Cerebellar cortex (tissue), 1 donor: ENCODE data around the gene WDR7.
"Not testable (repeated sequence)": the region's sequence is repeated elsewhere in the genome, so short reads cannot be mapped to it uniquely, and the experiment has no call there.

Experiments
- DNase-seq: peaks from one replicate; pipeline ENCODE4 v3.0.0-alpha.2; 2015; ENCODE audit warnings: low spot score

Gene WDR7

DNA sequence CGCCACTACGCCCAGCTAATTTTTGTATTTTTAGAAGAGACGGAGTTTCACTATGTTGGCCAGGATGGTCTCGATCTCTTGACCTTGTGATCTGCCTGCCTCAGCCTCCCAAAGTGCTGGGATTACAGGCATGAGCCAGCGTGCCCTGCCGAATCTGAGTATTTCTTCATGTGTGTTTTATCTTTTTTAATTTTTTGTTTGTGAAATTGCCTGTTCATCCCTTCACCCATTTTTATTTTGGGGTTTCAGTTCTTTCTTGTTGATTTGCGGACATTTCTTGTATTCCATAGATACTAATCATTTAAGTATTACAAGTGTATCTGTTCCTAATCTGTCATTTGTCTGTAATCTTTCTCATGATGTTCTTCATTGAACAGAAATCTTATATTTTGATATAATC is 3.1 kb downstream of the WDR7 start:
- not testable (repeated sequence) for DNase-seq

GRCh38 chr18:56658261-56658660 is 7.1 kb downstream of the WDR7 start:
- DNase-seq: no peak

- no peak for DNase-seq
Observed at GRCh38 chr18:56659111-56659510, 8.0 kb downstream of the WDR7 start.

- no peak for DNase-seq
Observed at GRCh38 chr18:56660655-56661054, 9.5 kb downstream of the WDR7 start.

GRCh38 chr18:56661360-56662062 is 10.4 kb downstream of the WDR7 start:
- DNase-seq: no peak

- no peak for DNase-seq
Observed at GRCh38 chr18:56662063-56662408, 10.9 kb downstream of the WDR7 start.

- DNase-seq: no peak
Observed at GRCh38 chr18:56662502-56662901, 11.3 kb downstream of the WDR7 start.

DNA sequence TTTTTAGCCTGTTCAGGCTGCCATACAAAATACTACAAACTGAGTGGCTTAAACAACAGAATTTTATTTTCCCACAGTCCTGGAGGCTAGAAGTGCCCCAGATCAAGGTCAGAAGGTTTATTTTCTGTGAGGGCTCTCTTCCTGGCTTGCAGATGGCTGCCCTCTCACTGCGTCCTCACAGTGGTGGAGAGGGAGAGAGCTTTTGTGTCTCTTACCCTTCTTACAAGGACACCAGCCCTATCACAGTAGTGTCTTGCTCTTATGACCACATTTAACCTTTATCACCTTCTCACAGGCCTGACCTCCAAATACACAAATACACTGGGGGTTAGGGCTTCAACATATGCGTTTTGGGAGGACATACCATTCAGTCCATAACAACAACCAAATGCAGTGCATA is 11.7 kb downstream of the WDR7 start:
- no peak for DNase-seq

DNA sequence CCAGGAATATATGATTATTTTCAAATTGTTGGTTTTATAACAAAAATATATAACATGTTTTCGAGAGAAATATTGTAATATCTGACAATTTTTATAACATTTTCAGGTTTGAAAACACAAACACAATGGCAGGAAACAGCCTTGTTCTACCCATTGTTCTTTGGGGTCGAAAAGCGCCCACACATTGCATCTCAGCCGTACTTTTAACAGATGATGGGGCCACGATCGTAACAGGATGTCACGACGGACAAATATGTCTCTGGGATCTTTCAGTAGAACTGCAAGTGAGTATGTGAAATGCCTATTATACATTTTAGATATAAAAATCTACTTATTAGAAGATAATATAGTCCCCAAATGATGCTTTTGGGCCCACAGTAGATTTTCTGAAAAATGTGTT is 21.2 kb downstream of the WDR7 start:
- no peak for DNase-seq

GRCh38 chr18:56672981-56673380 is 21.8 kb downstream of the WDR7 start:
- DNase-seq: no peak

- DNase-seq: no peak
Observed at GRCh38 chr18:56676639-56677038, 25.5 kb downstream of the WDR7 start.

DNA sequence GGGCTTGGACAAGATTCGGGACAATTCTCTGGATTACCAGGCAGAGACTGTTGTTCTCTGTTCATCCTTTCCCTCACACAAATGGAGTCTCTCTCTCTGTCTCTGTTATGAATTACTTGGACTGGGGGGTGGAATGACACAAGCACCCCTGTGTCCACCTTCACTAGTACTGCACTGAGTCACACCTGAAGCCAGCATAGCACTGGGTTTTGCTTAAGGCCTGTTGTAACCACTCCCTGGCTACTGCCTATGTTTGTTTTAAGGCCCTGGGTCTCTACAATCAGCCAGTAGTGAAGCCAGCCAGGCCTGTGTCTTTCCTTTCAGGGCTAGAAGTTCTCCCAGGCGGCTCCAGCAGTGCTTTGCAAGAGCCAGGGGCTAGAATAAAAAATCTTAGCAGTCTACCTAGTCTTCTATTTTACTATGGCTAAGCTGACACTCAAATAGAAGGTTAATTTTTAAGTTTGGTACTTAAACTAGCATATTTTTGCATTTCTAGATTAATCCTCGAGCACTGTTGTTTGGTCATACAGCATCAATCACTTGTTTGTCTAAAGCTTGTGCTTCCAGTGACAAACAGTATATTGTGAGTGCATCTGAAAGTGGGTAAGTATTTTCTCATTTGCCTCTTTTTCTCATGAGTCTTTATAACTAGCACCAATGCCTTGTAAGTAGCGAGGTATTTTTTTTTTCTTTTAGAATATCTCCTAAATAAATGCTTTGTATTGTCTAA is 27.8 kb downstream of the WDR7 start:
- no peak for DNase-seq

GRCh38 chr18:56684277-56684676 is 33.1 kb downstream of the WDR7 start:
- no peak for DNase-seq

DNA sequence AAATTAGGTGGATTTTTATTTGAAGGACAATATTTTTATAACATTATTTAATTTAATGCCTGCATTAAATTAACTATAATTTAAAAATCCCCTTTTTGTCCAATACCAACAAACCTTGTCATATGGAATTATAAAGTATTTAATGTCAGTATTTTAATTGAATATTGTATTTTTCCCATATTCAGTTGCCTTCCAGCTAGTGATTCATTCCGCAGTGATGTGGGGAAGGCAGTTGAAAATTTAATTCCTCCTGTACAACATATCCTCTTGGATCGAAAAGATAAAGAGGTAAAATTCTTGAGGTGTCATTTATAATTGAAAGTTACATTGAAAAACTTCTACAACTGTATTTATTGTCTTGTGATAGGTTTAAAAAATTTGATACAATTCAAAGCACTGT is 40.4 kb downstream of the WDR7 start:
- no peak for DNase-seq

DNA sequence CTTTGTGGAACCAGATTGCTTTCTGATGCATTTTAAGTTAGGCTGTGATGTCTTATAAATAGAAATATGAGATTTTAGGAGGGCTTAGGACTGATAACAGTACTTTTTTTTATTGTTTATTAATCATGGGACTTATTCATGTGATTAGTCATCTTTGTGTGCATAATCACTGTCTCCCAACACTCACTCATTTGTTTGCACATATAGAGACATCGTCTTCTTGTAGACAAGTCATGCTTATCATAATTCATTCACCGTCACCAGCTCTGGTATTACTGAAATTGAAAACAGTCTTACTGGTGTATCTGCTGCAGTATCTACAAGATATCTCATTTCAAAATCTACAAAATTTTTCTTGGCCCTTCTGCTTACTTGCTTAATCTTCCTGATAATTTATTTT is 45.8 kb downstream of the WDR7 start:
- no peak for DNase-seq

GRCh38 chr18:56702946-56703345 is 51.8 kb downstream of the WDR7 start:
- peak; percentile 44 for DNase-seq

GRCh38 chr18:56709463-56709862 is 58.3 kb downstream of the WDR7 start:
- DNase-seq: peak; percentile 9

DNA sequence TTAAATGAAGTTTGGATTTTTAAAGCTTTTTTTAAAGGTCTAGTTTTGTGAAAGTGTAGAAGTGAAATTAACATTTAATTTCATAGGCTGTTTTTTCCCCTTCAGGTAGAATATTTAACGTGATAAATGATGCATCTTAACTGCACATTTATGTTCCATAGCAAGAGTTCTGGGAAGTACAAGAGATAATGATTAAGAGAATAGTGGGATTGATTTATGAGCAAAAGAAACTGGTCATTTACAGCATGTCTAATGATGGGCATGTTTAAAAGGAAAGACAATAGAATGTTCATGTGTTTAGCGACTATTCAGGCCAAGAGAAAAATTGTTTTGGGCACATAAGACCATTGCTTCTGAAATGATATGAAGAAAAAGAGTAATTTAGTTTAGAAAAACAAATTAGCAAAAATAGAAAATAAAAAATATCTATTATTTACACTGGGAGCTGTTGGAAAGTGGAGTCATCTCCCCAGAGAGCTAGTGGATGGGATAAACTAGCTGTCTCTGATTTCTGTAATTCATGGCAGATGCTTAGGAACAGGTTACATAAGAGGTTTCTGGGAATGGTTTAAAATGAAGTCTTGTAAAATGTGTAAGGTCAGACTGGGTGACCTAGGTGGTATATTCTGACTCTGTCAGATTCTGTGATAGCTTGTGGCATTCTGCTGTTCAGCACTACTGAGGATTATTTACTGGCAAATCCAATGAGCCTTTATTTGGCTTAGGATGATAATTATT is 60.7 kb downstream of the WDR7 start:
- peak; percentile 9 for DNase-seq

DNA sequence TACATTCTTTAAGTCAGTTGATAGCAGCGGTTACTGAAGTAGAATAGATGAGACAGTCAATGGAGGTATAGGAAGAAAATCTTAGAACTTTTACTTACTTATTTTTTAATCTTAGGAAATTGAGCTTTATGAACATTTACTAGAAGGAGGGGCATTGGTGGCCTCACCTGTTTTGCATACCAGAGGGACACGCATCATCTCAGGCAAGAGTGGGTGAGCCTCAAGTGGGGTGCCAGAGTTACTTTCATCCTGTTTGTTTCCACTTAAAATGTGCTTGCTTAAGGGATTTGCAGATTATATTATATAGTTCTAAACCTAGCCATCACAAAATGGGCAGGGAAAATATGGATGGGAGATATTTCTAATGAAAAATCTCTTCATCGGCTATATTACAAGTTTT is 61.6 kb downstream of the WDR7 start:
- DNase-seq: no peak

- DNase-seq: no peak
Observed at GRCh38 chr18:56715121-56715520, 64.0 kb downstream of the WDR7 start.

DNA sequence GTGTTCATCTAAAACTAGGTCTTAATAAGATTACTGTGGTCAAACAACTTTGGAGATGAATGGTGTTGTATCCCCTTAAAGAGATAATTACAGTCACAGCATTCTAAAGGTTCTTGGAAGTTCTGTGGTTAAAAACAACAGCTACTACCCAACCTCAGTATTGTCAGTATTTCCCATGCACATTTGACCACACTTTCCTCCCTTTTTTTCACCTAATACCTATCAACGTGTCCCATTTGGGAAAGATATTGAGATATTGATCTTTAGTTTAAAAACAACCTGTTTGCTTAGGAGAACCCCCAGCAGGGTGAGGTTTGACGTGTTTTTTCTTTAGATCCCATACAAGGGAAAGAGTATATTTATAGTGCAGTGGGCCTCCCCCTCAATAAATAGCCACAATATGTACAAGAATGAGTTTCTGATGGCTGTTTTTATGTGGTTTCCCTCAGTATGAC is 65.6 kb downstream of the WDR7 start:
- DNase-seq: no peak

GRCh38 chr18:56721031-56721430 is 69.9 kb downstream of the WDR7 start:
- DNase-seq: no peak

DNA sequence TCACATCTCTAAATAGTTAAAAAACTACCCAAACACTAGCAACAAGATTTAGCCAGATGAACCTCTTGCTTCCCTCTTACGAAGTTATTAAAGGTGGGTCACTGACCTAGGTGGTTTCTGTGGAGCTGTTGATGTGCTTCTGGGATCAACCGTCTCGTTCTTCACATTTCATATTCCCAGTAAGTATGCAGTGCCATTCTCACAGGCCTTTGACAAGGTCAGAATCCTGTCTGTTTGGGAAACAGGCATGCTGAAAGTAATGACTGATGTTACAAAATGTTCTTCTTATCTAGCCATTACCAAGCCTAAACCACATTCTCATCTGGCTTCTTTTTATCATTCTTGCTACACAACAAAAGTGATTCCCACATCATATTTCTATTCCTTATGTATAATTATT is 70.3 kb downstream of the WDR7 start:
- no peak for DNase-seq
